Activated CD4-positive, alpha-beta T cell treated with anti-CD3 and anti-CD28 coated beads, Interleukin-10, Interleukin-2, amounts not matched to agents 100 ng/mL and 50 ng/mL, durations not matched to agents 16 hours and 8 hours (primary cell): ENCODE measurements around the gene HOXB2.
"Not testable (repeated sequence)": the region's sequence is repeated elsewhere in the genome, so short reads cannot be mapped to it uniquely, and the experiment has no call there.

Source experiments
- DNase-seq: peaks from one replicate; pipeline ENCODE4 v3.0.0-alpha.2; 2020

HOXB2 gene

GRCh38 chr17:48539177-48539576, 5.7 kb downstream of the HOXB2 start:
- DNase-seq: no peak

- no peak for DNase-seq
These were observed 7.6 kb downstream of the HOXB2 start for GRCh38 chr17:48537316-48537715.

GRCh38 chr17:48535793-48536559, 8.9 kb downstream of the HOXB2 start:
- not testable (repeated sequence) for DNase-seq

GRCh38 chr17:48532261-48532660, 12.6 kb downstream of the HOXB2 start:
- no peak for DNase-seq

- DNase-seq: no peak
These were observed 14.0 kb downstream of the HOXB2 start, which contains the start of gene HOXB1 for GRCh38 chr17:48530887-48531272. HOXB1 (minus strand) TSS chr17:48531011; CDS start chr17:48530904, 107 bp downstream.

- no peak for DNase-seq
These were observed 14.6 kb downstream of the HOXB2 start for GRCh38 chr17:48530208-48530886.

GRCh38 chr17:48529683-48530009, 15.3 kb downstream of the HOXB2 start:
- DNase-seq: no peak

GRCh38 chr17:48528936-48529682, 15.8 kb downstream of the HOXB2 start:
- no peak for DNase-seq

- no peak for DNase-seq
These were observed 16.6 kb downstream of the HOXB2 start for GRCh38 chr17:48528153-48528935.

GRCh38 chr17:48527547-48527932, 17.4 kb downstream of the HOXB2 start:
- no peak for DNase-seq

- DNase-seq: no peak
These were observed 18.0 kb downstream of the HOXB2 start for GRCh38 chr17:48526608-48527546.

- no peak for DNase-seq
These were observed 21.9 kb downstream of the HOXB2 start for GRCh38 chr17:48523010-48523409.

- no peak for DNase-seq
These were observed 22.8 kb downstream of the HOXB2 start for GRCh38 chr17:48522031-48522653.

GRCh38 chr17:48520631-48521079, 24.3 kb downstream of the HOXB2 start:
- DNase-seq: no peak

- DNase-seq: no peak
These were observed 25.5 kb downstream of the HOXB2 start for GRCh38 chr17:48519427-48519826.

- no peak for DNase-seq
These were observed 27.4 kb downstream of the HOXB2 start for GRCh38 chr17:48517478-48517877.

- no peak for DNase-seq
These were observed 28.7 kb downstream of the HOXB2 start for GRCh38 chr17:48515925-48516900.

GRCh38 chr17:48514477-48514876, 30.4 kb downstream of the HOXB2 start:
- no peak for DNase-seq

GRCh38 chr17:48513666-48514455, 31.0 kb downstream of the HOXB2 start:
- DNase-seq: no peak
